Measurements from ENCODE around the gene PIK3CD.
A peak's percentile ranks its signal among the peaks of the same experiment; 100 is the strongest.
"Not testable (repeated sequence)": the region's sequence is repeated elsewhere in the genome, so short reads cannot be mapped to it uniquely, and the experiment has no call there.

Gene PIK3CD

GRCh38 chr1:9654834-9655723 is 3.5 kb downstream of the PIK3CD start:
- DNase-seq = peak; percentile 49 to 67

- no peak for DNase-seq
These were observed 4.3 kb downstream of the PIK3CD start for GRCh38 chr1:9655836-9656235.

- no peak for DNase-seq
These were observed 6.0 kb downstream of the PIK3CD start for GRCh38 chr1:9657521-9658032.

DNA sequence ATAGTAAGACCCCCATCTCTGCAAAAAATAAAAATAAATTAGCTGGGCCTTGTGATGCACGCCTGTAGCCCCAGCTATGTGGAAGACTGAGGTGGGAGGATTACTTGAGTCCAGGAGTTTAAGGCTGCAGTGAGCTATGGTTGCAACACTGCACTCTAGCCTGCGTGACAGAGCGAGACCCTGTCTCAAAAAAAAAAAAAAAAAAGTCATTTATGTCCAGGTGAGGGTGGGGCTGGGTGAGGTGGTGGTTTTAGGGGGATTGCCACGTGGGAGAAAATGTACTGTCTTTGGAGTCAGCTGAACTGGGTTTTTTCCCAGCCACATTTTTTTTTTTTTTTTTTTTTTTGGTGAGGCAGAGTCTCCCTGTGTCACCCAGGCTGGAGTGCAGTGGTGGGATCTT is 6.7 kb downstream of the PIK3CD start:
- DNase-seq = no peak

GRCh38 chr1:9659328-9659727 is 7.8 kb downstream of the PIK3CD start:
- DNase-seq = no peak

DNA sequence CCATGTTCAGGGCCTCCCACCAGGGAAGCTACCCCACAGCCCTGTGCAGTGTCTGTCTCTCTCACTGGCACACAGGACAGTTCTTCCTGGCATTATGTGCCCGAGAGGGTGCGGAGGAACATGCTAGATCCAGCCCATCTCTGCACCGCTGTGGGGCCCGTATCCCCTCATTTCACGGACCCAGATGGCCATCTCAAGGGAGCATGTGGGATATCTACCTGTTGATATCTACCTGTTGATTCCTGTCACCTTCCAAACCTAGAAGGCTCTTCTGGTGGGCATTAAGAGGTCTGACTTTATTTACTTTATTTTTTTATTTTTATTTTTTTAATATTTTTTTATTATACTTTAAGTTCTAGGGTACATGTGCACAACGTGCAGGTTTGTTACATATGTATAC is 11.7 kb downstream of the PIK3CD start:
- DNase-seq = no peak

GRCh38 chr1:9665193-9665592 is 13.7 kb downstream of the PIK3CD start:
- no peak for DNase-seq

DNA sequence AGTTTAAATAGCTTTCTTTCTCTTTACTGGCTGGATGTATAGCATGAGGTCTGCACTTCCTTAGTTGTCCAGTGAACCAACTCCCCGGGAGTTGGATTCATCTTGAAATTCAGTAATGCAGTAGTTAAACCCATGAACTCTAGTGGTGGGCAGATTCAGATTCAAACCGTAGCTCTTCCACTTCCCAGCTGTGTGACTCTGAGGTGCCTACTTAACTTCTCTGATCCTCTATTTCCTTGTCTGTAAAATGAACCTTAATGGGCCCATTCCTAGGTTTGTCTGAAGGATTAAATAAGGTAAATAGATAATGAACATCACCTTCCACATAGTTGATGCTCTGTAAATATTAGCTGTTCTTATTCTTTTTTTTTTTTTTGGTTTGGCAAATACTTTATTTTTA is 16.5 kb downstream of the PIK3CD start:
- DNase-seq = no peak

- no peak for DNase-seq
These were observed 18.6 kb downstream of the PIK3CD start for GRCh38 chr1:9670085-9670484.

GRCh38 chr1:9671377-9672140 is 20.0 kb downstream of the PIK3CD start:
- DNase-seq = no peak

DNA sequence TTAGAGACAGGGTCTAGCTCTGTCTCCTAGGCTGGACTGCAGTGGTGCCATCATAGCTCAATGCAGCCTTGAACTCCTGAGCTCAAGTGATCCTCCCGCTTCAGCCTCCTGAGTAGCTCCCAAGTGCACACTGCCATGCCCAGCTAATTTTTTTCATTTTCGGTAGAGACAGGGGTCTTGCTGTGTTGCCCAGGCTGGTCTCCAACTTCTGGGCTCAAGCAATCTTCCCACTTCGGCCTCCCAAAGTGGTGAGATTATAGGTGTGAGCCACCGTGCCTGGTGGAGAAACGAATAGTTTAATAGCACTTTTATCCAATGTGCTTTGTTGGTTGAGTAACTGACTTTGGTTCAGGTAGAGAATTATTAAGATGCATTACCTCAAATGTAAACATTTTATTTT is 20.9 kb downstream of the PIK3CD start:
- DNase-seq = no peak

DNA sequence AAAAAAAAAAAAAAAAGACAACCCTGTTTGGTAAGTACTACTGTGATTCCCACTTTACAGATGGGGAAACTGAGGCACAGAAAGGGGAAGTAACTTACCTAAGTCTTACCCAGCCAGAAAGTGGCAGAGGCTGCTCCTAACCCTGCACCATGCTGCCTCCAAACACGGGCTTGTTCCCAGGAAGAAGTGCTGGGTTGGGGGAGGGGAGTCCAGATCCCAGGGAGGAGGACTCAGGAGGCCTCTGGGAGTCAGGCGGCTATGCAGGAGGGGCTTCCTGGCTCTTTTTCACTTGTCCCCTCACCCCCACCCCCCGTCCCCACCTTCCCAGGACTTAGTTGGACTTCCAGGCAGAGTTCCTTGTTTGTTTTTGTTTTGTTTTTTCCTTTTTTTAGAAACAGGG is 23.9 kb downstream of the PIK3CD start:
- DNase-seq = no peak

DNA sequence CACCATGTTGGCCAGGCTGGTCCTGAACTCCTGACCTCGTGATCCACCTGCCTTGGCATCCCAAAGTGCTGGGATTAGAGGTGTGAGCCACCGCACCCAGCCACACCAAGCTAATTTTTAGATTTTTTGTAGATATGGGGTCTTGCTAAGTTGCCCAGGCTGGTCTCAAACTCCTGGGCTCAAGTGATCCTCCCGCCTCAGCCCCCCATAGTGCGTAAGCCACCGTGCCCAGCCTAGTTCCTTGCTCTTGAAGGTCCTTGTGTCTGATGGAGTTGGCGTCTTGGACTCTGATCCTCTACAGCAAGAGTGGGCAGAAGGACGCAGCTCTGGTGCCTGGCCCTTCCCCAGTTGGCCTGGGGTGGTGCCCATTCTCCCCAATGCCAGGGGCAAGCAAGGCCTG is 24.6 kb downstream of the PIK3CD start:
- not testable (repeated sequence) for DNase-seq

GRCh38 chr1:9676815-9677393 is 25.4 kb downstream of the PIK3CD start:
- no peak for DNase-seq

GRCh38 chr1:9680091-9680490 is 28.6 kb downstream of the PIK3CD start:
- DNase-seq = no peak

DNA sequence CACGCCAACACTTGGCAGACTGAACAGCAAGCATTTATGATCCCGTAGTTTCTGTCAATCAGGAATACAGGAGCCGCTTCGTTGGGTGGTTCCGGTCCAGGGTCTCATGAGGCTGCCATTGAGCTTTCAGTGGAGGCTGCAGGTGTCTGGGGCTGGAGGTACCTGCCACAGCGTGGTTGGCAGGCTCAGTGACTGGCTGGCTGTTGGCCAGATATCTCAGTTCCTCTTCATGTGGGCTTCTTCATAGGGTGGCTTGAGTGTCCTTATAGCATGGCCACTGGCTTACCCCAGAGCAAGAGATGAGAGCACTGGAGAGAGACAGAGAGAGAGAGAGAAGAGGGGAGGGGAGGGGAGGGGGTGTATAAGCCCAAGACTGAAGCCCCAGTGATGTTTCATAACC is 29.3 kb downstream of the PIK3CD start:
- no peak for DNase-seq

- DNase-seq = no peak
These were observed 33.3 kb downstream of the PIK3CD start for GRCh38 chr1:9684801-9685200.

- DNase-seq = peak; percentile 65 to 74
These were observed 35.8 kb downstream of the PIK3CD start for GRCh38 chr1:9687120-9687873.

DNA sequence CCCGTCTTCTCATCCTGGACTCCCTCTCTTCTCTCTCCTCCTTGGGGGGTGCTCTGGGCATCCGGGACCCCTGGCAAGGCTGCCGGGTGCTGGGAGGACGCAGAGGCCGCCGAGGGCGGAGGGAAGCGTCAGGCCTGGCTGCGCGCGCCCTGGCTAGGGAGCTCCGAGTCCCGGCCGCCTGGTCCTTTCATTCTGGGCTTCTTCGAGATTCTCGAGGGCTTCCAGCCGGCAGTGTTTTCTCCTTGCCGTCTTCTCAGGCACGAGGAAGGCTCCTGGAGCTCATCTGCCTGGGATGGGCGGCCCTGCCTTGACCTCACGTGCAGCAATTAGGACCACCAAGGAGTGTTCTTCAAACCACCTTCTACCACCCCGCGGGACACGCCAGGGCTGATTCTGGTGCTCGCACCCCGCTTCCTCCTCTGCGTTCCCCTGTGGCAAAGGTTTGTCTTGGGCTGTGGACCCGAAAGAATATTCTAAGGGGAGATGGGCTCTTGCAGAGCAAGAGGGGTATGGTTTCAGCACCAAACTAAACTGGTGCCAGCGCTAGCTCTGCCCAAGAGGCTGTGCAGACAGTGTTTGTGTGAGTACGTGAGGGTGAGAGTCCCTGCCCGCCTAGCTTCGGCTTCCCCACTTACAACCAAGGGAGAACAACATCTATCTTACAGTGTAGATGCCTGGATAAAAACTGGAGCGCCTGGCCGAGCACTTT is 36.5 kb downstream of the PIK3CD start:
- no peak for DNase-seq

GRCh38 chr1:9688599-9688998 is 37.1 kb downstream of the PIK3CD start:
- no peak for DNase-seq

DNA sequence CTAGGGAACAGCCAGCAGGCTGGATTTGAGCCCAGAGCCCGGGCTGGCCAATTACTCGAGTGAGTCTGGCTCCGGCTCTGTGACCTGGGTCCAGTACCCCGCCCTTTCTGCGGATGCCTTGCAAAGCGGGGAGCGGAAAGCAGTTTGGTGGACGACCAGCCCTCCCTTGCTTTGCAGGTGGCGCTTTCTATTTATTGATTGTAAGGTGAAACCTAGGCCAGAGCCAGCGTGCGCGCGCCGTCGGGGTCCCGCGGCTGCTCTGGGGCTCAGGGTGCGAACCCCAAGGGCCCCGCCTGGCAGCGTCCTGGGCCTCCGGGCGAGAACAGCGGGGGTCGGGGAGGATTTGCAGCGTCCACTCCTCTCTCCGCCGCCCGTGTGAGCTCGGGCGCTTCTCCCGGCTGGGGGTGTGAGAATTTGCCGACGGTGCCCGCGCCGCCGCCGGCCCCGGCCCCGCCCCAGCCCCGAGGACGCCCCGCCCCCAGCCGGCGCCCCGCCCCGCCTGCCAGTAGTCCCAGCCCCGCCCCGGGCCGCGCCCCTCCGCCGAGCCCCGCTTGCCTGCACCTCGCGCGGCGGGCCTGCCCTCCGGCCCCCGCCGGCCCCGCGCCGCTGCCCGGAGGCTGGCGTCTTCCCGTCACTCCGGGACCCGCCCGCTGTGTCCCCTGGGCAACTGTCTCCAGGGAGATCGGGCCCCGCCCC is 37.6 kb downstream of the PIK3CD start:
- DNase-seq = peak; percentile 77 to 85

All from CD4-positive, alpha-beta T cell treated with Interferon alpha-2 for 1 hour (primary cell).